DOHH2 (cell line): Measurements from ENCODE around the gene AGO3.

Experiments
- CTCF ChIP-seq: fragments of 200-600 bp; sonication (generic); IDR thresholded peaks from one replicate; pipeline ENCODE4 v1.5.1; 2014; ENCODE audit warnings: antibody characterized with exemption, mild to moderate bottlenecking, low read depth, low read length; ENCODE audit not compliant: poor library complexity, severe bottlenecking
- EZH2phosphoT487 ChIP-seq: fragments of 200-600 bp; sonication (generic); IDR thresholded peaks from 2 replicates; pipeline ENCODE4 v1.6.1; 2017; ENCODE audit warnings: borderline replicate concordance, mild to moderate bottlenecking, antibody characterized with exemption, low read length, moderate library complexity, mixed read lengths

- TF ChIP-seq CTCF (no peak), EZH2phosphoT487 (no peak)
Observed at GRCh38 chr1:36106269-36106668, 175.4 kb downstream of the AGO3 start.
